PC-3 (cell line): ENCODE measurements around the gene KLHL30.

ENCODE experiments used
- EZH2 ChIP-seq: fragments of 300-600 bp; sonication (generic); IDR thresholded peaks from one replicate; pipeline ENCODE4 v1.6.1; 2017; ENCODE audit warnings: antibody characterized with exemption, mild to moderate bottlenecking, low read length; ENCODE audit not compliant: unreplicated experiment
- TF ChIP-seq, protein P1 (sequence below): fragments of 300-600 bp; sonication (generic); conservative IDR thresholded peaks from 2 replicates; pipeline ENCODE4 v1.5.1; 2017; ENCODE audit warnings: antibody characterized with exemption, low read depth, mild to moderate bottlenecking, low read length

DNA sequence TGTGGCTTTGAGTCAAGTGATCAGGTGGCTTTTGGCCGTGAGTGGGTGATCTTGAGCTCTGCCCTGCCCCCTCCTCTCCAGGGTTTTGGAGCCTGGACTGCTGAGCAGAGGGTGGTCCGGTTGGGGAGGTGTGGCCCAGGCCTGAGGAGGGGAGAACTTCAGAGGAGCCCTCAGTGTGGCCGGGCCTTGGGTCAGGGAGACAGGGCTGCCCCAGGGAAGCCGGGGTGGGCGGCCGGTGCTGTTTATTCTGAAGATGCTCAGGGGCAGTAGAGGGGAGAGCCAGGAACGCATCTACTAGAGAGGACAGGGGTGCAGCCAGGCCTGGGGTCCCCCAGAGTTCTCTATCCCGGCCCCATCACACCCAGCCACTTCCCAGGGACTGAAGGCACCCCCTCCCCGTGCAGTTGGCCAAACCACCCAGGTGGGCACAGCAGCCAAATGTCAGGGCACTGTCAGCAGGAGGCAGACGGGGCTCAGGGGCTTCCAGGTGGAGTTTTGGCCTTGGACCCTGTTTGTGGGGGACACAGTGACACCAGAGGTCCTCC lies 21.3 kb downstream of the KLHL30 start:
- TF ChIP-seq, protein P1, sequence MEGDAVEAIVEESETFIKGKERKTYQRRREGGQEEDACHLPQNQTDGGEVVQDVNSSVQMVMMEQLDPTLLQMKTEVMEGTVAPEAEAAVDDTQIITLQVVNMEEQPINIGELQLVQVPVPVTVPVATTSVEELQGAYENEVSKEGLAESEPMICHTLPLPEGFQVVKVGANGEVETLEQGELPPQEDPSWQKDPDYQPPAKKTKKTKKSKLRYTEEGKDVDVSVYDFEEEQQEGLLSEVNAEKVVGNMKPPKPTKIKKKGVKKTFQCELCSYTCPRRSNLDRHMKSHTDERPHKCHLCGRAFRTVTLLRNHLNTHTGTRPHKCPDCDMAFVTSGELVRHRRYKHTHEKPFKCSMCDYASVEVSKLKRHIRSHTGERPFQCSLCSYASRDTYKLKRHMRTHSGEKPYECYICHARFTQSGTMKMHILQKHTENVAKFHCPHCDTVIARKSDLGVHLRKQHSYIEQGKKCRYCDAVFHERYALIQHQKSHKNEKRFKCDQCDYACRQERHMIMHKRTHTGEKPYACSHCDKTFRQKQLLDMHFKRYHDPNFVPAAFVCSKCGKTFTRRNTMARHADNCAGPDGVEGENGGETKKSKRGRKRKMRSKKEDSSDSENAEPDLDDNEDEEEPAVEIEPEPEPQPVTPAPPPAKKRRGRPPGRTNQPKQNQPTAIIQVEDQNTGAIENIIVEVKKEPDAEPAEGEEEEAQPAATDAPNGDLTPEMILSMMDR: no peak
- no peak for TF ChIP-seq EZH2
